Measurements from ENCODE around the gene FKBP1B. TPM values are rescaled to one million over a fixed set of nuclear protein-coding genes. Genes with fewer than 3 reads are reported as not detected.

The FKBP1B gene
- total RNA-seq, 4 donors from 2014 or later, result 3.6 to 8.7 (median 7.3) TPM

DNA sequence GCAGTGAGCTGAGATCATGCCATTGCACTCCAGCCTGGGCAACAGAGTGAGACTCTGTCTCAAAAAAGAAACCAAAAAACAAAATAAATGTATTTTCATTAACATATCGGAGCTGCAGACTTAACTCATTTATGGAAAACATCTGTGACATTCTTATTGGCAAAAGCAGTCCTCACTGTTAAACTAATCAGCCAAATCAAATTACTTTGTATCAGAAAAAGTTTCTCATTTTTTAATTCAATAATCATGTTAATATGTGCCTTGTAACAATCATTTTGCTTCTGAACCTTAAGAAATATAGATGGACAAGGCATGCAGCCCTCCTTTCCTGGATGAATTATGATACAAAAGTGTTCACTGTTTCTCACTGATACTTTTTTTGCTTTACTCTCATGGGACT lies 53.1 kb downstream of the FKBP1B start:
- TF ChIP-seq, protein P1, sequence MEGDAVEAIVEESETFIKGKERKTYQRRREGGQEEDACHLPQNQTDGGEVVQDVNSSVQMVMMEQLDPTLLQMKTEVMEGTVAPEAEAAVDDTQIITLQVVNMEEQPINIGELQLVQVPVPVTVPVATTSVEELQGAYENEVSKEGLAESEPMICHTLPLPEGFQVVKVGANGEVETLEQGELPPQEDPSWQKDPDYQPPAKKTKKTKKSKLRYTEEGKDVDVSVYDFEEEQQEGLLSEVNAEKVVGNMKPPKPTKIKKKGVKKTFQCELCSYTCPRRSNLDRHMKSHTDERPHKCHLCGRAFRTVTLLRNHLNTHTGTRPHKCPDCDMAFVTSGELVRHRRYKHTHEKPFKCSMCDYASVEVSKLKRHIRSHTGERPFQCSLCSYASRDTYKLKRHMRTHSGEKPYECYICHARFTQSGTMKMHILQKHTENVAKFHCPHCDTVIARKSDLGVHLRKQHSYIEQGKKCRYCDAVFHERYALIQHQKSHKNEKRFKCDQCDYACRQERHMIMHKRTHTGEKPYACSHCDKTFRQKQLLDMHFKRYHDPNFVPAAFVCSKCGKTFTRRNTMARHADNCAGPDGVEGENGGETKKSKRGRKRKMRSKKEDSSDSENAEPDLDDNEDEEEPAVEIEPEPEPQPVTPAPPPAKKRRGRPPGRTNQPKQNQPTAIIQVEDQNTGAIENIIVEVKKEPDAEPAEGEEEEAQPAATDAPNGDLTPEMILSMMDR (IDR thresholded peaks at IDR 0.05; ENCODE audit: low read depth), result no peak

- TF ChIP-seq, protein P1 (IDR thresholded peaks at IDR 0.05; ENCODE audit: low read depth), result no peak
These were observed 54.6 kb downstream of the FKBP1B start for GRCh38 chr2:24104110-24104650.

DNA sequence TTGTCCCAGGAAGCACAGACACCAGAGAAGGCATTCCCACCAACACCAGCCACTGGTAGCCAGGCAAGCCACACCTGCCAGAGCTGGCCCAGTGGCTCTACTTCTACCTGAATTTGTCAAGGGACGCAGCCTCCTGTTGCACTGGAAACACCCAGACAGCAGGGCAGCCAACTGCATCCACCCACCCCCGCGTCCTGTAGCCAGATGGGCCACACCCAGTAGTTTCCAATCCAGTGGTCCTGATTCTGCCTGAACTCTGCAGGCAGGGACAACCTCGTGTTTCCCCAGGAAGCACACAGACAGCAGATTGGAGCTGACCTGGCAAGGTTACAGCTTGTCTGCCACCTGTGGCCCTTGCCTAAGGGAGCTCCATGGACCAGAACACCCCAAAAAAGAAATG lies 55.4 kb downstream of the FKBP1B start:
- TF ChIP-seq, protein P1 (IDR thresholded peaks at IDR 0.05; ENCODE audit: low read depth), result no peak

GRCh38 chr2:24105816-24106215 lies 56.3 kb downstream of the FKBP1B start:
- TF ChIP-seq, protein P1 (IDR thresholded peaks at IDR 0.05; ENCODE audit: low read depth), result no peak

DNA sequence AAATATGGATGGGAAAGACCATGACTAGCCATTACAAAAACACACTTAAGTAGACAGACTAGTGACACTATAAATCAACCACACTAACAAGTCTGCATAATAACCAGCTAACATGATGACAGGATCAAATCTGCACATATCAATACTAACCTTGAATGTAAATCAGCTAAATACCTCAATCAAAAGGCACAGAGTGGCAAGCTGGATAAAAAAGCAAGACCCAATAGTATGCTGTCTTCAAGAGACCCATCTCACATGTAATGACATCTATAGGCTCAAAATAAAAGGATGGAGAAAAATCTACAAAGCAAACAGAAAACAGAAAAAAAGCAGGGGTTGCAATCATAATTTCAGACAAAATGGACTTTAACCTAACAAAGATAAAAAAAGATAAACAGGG lies 57.2 kb downstream of the FKBP1B start:
- TF ChIP-seq, protein P1 (IDR thresholded peaks at IDR 0.05; ENCODE audit: low read depth), result no peak

DNA sequence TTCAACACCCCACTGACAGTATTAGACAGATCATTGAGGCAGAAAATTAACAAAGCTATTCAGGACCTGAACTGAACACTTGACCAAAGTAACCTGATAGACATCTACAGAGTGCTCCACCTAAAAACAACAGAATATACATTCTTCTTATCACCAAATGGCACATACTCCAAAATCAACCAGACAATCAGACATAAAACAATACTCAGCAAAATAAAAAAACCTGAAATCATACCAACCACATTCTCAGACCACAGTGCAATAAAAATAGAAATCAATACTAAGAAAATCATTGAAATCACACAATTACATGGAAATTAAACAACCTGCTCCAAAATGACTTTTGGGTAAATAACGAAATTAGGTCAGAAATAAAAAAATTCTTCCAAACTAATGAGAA lies 57.8 kb downstream of the FKBP1B start:
- TF ChIP-seq, protein P1 (IDR thresholded peaks at IDR 0.05; ENCODE audit: low read depth), result no peak

- TF ChIP-seq, protein P1 (IDR thresholded peaks at IDR 0.05; ENCODE audit: low read depth), result no peak
These were observed 61.2 kb downstream of the FKBP1B start for GRCh38 chr2:24110660-24111303.
